HG03045 (cell line): ENCODE measurements around the gene SWI5.
"Not testable (repeated sequence)": the region's sequence is repeated elsewhere in the genome, so short reads cannot be mapped to it uniquely, and the experiment has no call there.

Experiments used
- ATAC-seq: cut with Tn5 transposase; IDR thresholded peaks from one replicate; pipeline ENCODE4 v1.9.1; 2021; ENCODE audit warnings: mild to moderate bottlenecking, moderate library complexity; ENCODE audit not compliant: unreplicated experiment

SWI5 gene

DNA sequence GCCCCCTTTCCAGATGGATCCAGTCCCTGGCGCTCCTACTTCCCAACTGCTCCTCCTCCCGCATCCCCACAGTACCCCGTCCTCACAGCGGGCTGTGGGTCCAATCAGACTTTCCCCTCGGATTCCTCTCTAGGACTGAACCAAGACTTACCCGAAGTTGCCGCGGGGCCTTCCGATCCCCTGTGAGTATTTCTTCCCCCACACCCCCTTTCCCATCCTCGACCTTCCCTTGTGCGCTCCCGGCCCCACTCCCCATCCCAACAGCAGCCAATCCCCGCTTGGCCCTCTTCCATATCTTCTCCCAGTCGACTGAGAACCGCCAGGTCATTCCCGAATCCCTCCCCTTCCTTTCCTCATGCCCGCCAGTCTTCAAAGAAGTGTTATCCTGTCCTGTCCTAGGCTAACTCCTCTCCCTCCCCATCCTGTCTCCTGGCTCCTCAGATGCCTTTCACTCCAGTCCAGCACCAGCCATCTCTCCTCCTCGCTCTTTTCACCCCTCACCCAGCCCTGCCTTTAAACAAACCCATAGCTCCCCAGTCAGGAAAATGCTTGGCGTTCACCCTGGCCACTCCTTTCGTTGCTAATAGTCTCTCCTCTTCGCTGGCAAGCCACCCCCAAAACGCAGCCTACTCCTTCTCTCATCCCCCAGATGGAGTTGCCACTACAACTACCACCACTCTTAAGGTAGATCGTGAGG, 646 bp downstream of the SWI5 start:
- ATAC-seq: no peak

DNA sequence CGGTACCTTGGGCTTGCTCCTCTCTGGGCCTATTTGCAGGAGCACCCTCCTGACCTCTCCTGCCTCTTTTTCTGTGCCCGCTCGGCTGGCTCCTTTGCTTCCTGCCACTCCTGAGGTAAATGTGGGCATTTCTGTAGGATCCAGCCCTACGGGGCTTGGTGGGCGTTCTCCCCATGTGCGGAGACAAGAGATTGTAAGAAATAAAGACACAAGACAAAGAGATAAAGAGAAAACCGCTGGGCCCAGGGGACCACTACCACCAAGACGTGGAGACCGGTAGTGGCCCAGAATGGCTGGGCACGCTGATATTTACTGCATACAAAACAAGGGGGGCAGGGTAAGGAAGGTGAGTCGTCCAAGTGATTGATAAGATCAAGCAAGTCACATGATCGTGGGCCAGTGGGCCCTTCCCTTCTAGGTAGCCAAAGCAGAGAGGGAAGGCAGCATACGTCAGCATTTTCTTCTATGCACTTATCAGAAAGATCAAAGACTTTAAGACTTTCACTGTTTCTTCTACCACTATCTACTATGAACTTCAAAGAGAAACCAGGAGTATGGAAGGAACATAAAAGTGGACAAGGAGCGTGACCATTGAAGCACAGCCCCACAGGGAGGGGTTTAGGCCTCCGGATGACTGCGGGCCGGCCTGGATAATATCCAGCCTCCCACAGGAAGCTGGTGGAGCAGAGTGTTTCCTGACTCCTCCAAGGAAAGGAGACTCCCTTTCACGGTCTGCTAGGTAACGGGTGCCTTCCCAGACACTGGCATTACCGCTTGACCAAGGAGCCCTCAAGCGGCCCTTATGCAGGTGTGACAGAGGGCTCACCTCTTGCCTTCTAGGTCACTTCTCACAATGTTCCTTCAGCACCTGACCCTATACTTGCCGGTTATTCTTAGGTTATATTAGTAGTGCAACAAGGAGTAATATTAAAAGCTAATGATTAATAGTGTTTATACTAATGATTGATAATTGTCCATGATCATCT, 3.3 kb downstream of the SWI5 start:
- ATAC-seq: not testable (repeated sequence)

DNA sequence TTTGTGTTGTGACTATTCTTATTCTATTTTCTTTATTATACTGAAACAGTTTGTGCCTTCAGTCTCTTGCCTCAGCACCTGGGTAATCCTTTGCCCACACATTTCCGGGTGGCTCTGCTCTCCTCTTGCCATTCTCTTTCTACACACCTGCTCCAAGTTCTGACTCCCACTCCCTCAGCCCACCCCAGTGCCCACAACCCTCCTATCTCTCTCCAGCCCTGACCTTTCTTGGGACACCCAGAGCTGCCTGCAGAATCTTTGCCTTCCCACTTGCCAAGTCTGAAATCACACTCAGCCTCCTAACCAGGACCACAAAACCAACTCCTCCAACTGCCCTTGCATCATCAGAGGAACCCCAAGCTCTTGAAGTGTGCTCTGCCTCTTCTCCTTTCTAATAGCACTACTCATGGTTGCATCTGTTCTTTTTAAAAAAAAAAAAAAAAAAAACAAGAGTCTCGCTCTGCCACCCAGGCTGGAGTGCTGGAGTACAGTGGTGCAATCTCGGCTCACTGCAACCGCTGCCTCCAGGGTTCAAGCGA, 4.1 kb downstream of the SWI5 start:
- no peak for ATAC-seq

DNA sequence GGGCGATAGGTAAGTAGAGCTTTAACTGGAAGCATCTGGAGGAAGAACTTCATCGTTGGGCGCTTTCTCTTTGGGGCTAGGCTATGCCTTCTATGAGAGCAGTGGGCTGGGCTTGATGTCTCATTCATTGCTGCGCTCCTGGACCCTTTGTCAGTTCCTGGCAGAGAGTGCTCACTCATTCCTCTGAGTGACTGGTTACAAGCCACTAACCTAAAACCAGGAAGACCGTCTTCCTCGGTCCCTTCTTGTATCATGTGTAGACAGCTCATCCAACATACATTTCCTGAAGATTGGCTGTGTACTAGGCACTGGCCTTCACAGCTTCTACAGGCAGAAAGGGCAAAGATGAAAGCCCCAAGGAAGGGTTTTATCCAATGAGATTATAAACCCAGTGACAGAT, 6.4 kb downstream of the SWI5 start:
- ATAC-seq: no peak

DNA sequence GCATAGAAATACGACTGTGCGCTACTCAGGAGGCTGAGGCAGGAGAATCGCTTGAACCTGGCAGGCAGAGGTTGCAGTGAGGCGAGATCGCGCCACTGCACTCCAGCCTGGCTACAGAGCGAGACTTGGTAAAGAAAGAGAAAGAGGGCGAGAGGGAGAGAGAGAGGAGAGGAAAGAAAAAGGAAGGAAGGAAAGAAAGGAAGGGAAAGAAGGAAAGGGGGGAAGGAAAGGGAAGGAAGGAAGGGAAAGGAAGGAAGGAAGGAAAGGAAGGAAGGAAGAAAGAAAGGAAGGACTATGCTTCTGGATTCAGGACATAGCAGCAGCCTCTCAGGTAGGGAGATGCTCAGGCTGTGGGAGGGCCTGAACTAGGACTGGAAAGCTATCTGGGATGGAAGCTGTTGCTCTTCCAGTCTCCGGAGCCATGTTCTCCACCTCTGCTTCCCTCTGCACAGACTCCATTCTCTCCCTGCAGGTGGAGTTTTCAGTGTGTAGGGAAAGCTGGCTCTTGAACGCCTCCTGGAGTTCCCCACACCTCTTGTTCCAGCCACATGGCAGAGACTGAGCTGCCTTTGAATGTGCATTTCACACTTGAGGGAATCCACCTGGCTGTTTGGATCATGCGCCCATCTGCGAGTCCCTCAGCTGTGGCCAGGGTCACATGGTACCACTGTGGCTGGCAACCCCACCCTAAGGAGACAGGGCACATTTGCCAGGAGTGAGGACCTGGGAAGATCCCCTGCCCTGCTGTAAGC, 9.1 kb downstream of the SWI5 start:
- no peak for ATAC-seq

DNA sequence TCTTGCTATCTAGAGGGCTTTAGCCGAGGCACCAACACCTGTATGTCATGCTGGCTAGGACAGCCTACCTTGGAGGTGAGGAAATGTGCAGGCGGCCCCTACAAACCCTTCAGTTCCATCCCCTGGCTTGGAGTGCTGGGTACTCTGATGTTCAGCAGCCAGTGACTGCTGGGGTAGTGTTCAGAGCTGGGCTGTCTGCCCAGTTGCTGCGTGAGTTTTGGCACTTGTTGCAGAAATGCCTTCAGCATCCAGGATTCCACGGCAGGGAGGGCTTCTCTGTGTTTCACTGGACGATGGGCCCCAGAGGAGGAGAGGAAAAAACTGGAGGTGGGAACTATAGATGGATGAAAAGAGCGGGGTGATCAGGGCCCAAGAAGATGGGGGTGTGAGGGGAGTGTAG, 10.4 kb downstream of the SWI5 start:
- ATAC-seq: no peak

DNA sequence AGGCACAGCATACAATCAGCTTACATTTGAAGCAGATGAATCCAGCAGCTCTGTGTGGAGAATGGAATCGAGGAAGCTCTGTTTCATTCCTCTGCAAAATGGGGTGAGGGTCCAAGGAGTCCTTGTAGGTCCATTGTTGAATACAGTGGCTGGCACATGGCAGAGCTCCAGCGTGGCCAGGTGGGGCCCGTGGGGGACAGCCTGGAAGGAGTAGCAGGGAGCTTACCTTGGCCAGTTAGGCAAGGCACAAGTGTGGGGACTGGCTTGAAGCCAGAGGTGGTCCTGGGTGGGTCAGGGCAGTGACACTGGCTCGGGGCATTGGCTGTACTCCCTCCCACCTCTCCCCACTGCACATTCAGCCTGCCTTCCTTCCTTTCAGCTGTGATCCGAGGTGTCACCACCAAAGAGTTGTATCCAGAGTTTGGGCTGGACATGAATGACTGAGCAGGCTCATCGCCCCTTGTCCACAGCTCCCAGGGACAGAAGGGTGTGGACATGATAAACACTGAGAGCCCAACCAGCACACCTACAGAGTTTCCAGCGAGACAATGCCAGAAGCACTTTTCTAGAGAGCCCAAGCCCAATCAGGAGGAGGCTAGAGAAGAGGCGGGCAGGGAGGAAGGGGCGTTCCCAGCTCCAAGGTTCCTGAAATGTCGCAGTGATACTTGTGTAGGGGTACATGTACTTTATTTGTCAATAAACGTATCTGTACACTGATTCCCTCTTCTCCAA, 12.4 kb downstream of the SWI5 start:
- ATAC-seq: no peak

DNA sequence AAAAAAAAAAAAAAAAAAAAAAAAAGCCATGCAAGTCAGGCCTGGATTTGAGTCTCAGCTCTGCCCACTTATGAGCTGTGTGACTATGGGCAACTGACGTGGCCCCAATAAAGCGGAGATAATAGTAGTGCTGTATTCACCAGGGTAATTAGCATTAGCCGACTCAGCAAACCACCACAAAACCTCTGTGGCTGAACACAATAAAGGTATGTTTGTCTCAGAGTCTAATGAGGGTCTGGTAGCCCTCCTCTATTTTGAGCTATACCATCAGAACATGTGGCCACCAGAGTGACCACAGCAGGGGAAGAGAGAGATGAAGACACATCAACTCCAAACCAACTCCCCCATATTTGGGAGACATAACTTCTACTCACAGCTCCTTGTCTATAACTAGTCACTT, 15.9 kb downstream of the SWI5 start:
- ATAC-seq: no peak

DNA sequence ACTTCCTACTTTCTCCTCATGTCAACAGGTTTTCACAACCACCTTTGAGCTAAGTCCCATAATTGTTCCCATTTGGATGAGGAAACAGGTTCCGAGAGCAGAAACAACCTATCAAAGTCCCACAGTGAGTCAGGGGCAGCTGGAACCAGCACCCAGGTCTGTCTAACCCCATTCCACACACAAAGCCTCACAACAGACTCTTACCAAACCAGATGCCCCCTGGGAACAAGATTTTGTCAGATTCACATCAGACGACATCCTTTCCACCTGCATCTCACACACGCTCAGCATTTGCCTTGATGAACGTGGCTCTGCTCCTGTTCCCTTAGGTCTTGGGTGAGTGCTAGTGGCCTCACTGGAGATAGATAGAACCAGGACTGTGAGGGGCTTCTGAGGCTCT, 17.0 kb downstream of the SWI5 start:
- ATAC-seq: no peak

DNA sequence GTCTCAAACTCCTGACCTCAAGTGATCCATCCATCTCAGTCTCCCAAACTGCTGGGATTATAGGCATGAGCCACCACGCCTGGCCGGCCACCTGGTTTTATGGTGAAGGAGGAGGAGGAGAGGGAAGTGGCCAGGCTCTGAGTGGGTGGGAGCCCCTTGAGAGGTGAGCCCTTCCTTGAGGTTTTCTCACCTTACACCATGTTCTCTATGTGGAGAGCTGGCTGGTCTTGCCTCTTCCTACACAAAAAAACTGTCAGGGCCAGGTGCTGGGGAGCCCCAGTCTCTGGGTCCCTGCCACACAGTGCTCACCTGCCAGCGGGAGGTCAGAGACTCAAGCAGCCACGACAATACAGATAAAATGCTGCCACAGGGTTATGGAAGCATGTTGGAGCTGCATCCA, 18.1 kb downstream of the SWI5 start:
- no peak for ATAC-seq

DNA sequence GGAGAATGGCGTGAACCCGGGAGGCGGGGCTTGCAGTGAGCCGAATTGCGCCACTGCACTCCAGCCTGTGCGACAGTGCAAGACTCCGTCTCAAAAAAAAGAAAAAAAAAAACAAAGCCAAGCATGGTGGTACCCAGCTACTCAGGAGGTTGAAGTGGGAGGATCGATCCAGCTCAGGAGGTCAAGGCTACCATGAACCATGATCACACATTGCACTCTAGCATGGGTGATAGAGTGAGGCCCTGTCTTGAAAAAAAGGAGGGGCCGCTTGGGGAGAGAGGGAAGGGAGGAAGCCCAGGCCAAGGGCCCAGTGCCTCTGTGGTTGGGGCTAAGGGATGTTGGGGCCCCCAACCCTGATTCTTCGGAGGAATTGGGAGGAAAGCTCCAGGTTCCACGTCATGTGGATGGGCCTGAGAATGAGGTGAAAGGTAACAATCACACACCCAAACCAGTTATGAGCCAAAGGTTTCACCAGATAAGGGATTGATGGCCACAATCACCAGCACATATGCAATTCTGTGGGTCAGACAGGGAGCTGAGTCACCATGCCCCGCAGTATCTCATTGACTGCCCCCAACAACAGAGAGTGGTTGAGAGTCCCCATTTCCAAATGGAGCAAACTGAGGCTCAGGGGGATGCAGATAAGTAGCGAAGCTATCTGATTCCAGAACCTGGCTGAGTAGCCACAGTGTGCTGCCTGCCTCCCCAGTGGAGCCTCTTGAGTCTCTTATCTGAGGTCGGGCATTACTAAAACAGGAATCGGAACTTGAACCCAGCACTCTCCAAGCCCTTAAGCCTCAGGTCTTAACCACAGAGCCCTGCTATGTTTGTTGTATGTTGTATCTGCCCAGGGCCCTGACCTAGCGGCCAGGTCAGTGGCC, 20.5 kb downstream of the SWI5 start:
- no peak for ATAC-seq

DNA sequence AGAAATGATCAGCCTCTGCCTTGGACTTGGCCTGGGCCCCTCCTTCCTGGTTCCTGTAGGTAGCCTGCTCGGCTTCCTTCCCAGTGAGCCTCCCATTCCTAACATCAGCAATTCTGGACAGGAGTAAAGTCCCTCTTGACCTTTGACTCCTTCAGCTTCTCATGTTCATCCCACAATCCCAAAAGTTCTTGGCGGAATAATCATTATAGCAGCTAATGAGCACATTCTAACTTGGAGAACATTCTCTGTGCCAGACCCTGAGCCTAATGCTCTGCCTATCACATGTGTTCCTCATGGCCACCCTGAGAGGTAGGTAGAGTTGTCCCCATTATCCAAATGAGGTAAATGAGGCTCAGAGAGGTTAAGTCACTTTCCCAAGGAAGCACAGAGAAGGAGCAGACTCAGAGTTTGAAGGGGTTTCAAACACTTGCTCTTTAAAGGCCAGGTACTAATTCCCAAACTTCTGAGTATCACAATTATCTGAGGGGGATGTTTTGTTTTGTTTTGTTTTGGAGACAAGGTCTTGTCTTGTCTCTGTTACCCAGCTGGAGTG, 21.2 kb downstream of the SWI5 start:
- no peak for ATAC-seq

DNA sequence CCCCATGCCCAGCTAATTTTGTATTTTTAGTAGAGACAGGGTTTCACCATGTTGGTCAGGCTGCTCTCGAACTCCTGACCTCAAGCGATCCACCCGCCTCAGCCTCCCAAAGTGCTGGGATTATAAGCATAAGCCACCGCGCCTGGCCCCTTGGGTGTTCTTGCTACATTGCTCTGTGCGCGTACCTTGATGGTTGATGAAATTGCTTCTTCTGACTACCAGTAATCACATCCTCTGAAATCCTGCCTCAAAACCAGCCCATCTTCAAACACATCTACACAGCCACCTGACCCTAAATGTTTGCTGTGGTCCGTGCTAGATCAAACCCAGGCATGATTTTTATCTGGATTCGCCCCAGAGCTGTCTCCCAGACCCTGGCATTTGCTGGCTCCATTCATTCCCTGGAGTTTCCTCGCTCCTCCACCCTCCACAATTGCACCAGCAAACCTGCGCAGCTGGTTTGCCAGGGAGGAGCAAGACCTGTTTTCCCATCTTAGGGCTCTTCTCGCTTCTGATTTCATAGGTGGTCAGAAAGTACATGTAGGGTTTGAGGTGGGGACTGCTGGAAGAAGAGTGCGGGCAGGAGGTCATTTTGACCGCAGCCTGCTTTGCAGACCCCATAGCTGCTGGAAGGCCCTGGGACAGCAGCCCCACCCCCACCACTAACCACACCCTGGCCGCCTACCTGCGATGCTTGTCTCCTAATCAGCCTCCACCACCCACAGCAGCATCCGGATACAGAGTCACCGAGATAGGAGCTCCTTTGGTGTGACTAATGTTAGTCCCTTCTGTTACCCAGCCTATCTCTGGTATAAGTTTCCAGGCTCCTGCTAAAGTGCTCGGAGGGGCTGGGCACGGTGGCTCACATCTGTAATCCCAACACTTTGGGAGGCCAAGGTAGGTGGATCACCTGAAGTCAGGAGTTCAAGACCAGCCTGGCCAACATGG, 22.7 kb downstream of the SWI5 start:
- no peak for ATAC-seq

DNA sequence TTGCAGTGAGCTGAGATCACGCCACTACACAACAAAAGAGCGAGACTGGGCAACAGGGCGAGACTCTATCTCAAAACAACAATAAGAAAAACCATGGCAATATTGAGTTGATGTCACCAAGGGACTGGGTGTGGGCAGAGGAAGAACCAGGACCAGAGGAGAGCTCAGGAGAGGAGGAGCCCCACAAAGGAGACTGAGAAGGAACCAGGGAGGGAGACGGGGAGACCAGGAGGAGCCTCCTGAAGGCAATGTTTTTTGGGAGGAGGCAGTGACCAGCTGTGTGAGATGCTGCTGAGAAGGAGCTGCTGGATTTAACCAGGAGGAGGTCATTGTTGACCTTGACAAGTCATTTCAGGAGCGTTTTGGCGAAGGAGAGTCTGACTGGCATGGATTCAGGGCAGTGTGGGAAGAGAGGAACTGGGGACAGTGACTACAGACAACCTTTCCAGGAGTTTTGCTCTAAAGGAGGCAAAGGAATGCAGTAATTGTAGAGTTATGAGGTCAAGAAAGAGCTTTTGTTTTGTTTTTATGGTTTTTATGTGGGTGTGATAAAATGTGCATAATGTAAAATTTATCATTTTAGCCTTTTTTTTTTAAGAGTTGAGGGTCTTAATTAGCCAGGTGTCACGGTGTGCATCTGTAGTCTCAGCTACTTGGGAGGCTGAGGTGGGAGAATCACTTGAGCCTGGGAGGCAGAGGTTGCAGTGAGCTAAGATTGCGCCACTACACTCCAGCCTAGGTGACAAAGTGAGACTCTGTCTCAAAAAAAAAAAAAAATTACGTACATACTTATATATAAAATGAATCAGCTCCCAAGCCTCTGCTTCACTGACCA, 28.3 kb downstream of the SWI5 start:
- no peak for ATAC-seq

DNA sequence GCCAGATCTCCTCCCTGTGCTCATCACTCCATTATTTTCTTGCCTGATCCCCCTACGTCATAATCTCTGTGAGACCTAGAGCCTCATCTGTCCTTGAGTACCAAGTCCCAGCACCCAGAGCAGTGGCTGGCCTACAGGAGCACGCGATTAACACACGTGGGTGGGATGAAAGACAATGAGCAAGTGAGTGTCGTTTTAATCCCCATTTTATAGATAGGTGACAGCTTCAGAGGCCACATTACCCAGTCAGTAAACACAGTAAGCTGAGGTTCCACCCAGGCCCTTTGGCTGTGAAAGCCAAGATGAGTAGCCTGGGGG, 28.9 kb downstream of the SWI5 start:
- no peak for ATAC-seq

DNA sequence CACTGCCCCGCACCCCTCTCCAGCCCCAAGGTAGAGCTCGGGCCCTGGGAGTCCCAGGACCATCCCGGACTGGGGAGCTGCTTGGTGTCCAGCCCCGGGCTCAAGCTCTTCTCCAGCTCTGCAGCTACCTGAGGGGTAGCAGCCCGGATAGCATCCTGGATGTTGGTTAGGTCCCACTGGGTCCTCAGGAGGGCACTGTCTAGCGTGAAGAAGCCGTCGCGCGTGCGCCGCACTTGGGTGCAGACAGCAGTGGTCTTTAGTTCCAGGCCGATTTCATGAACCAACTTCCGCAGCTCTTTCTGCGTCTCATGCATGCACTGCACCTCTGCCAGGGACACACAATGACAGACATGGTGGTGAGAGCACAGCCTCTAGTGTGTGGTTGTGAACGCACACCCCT, 33.5 kb downstream of the SWI5 start:
- ATAC-seq: no peak

DNA sequence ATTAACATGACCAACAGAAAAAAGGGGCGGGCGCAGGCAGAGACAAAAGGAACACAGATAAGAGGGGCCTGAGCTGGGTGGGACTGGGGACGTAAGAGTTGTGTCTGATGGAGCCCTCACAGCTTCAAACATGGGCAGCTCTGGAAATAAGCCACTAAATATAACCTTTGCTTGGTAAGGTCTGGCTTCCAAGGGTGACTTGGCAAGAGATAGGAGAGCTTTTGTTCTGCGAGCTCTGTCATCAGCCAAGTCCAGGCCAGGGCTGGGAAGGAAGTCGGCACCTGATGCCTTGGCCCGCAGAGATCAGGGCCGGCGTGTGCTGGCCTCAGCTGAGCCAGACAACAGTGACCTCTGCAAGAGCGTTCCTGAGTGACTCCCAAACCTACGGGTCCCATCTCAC, 34.4 kb downstream of the SWI5 start:
- no peak for ATAC-seq
